ENCODE measurements around the gene ITGA11. TPM values are rescaled to one million over a fixed set of nuclear protein-coding genes. Genes with fewer than 3 reads are reported as not detected.

Gene ITGA11
- total and polyA plus RNA-seq, 4 experiments from 2014 or later = not detected

DNA sequence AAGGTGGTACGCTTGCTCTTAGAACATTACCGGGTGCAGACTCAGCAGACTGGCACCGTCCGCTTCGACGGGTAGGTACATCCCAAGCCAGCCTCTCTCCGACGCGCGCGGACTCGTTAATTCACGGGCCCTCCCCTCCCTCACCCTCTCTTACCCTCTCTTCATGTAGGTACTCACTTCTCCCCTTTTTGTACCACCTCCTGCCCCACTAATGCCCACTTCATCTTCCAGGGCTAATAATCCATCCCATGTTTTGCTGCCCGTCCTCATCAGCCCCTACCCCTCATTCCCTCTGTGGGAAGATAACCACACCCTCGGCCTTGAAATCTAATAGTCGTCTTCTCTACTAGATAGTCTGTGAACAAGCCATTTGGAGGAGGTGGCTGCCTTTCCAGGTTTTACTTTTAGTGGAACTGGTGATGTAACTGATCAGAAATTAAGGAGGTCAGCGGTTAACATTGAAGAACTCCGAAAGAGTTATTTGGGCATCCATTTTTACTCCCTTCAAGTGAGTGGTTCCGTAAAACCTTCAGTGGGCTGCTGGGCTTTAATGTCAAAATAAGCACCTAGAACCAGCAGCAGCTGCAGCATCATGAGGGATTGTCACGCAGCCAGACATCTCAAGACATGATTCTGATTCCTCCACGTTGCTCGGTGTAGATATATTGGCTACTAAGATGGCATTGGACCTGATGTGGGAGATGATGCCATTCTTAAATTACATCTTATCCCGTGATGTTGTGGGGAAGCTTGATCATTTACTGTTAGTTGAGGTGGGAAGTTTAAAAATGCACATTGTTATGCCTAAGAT, 153.2 kb downstream of the ITGA11 start:
- POLR2A ChIA-PET (ENCODE audit: partially characterized antibody) = interaction anchor here (1.2 to 3.7 kb wide), 12 partner anchors 9 to 540 kb away, joined by 3 to 60 read pairs (median 12); partner anchors contain the start of gene CLN6

DNA sequence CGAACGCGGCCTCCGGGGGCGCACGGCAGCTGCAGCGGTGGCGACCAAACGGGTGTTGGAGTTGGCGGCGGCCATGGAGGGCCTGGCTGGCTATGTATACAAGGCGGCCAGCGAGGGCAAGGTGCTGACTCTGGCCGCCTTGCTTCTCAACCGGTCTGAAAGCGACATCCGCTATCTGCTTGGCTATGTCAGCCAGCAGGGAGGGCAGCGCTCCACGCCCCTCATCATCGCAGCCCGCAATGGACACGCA, 153.7 kb downstream of the ITGA11 start:
- intact Hi-C loops (cut with micrococcal nuclease) = loop anchor here (5.0 kb wide), 2 partner anchors 736 to 1134 kb away; partner anchors contain the start of genes KIF23 and MAP2K5
- no peak for DNase-seq
- H3K27ac Mint-ChIP-seq = peak overlapping the region; percentile 91 to 98 (median 96)

More for the DNA sequence above, 153.2 kb downstream of the ITGA11 start:
- peak overlapping the region; percentile 90 for H3K27ac ChIP-seq (ENCODE audit: low read depth, low read length)
- H3K27me3 ChIP-seq (ENCODE audit: insufficient read depth, low read length) = no peaks in the 10 kb centered on the region
- no peaks in the 10 kb centered on the region for H3K36me3 ChIP-seq (ENCODE audit: insufficient read depth, low read length)
- intact Hi-C loops (cut with micrococcal nuclease) = loop anchor here (5.0 kb wide), 2 partner anchors 736 to 1134 kb away; partner anchors contain the start of genes KIF23 and MAP2K5
- Mint-ChIP-seq H3K4me3 (peak overlapping the region; percentile 89 to 99 (median 96)), H3K36me3 (peaks cover 7 to 26% of the 10 kb centered on the region in 2 donors), H3K27ac (peak overlapping the region; percentile 91 to 98 (median 96)), H3K27me3 (no peaks in the 10 kb centered on the region), H3K9me3 (no peaks in the 10 kb centered on the region), H3K4me1 (peaks cover 42 to 60% (median 48%) of the 10 kb centered on the region in 4 donors)
- CTCF ChIA-PET (ENCODE audit: partially characterized antibody) = interaction anchor here (1.3 to 3.0 kb wide), 3 partner anchors 13 to 28 kb away, joined by 4 to 19 read pairs (median 13); no protein-coding TSS in a partner anchor
- peak overlapping the region; percentile 59 to 87 for H3K4me3 ChIP-seq (ENCODE audit: low read length in 2 of 2)
- H3K4me1 ChIP-seq (ENCODE audit: insufficient read depth, low read length) = peaks cover 60% of the 10 kb centered on the region
- H3K9me3 ChIP-seq (ENCODE audit: control insufficient read depth in 1 of 2, low read length in 2 of 2) = no peaks in the 10 kb centered on the region
- DNase-seq = peak in 2 of 5 donors; percentile 4 to 56

DNA sequence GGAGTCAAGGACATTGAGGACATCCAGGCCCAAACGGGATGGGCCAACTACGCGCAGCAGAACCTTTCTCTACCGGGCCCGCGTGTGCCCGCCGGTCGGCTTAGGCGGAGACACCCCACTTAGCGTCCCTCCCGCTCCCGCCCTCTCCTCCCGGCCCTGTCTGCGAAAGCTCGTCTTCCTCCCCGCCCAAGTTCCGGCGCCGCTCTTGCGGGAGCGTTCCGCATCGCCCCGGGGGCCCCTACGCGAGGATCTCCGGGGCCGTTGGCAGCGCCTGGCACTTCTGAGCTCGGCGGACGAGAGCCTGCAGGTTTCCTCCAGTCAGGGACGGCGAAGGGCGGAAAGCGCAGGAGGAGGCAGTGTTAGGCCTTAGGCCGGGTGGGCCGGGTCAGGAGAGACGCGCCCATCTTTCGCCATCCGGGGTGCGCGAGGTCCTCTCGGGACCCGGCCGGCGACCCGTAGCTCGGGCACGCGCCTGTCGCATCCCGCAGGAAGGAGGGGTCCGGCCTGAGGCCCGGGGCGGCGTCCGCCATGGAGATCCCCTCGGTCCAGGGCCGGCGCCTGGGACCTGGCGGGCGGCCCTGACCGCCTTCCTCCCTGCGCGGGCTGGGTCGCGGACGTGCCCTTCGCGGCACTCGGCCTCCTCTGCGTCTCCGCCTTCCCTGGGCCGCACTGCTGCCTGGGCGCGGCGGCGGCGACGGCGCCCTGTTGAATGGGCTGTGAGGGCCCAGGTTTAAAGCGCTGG, 154.2 kb downstream of the ITGA11 start, which contains the start of gene FEM1B:
Gene FEM1B, plus strand, starts transcription at position 143 of the 742 bp plus-strand sequence. CDS start 673 bp downstream, outside the sequence.
- Mint-ChIP-seq H3K27ac (peak within 1 kb of the TSS; percentile 96 to 98 (median 98)), H3K9me3 (no peaks in the 10 kb centered on the region), H3K4me1 (peaks cover 41 to 60% (median 48%) of the 10 kb centered on the region in 4 donors), H3K36me3 (peaks cover 7 to 26% of the 10 kb centered on the region in 2 donors), H3K27me3 (no peaks in the 10 kb centered on the region), H3K4me3 (peak within 1 kb of the TSS; percentile 94 to 99 (median 96))
- CTCF ChIA-PET (ENCODE audit: partially characterized antibody) = interaction anchor here (1.2 to 2.5 kb wide), 6 partner anchors 14 to 49 kb away, joined by 3 to 13 read pairs (median 9); partner anchors contain the start of gene CLN6
- H3K4me1 ChIP-seq (ENCODE audit: insufficient read depth, low read length) = peaks cover 53% of the 10 kb centered on the region
- H3K9me3 ChIP-seq (ENCODE audit: control insufficient read depth in 1 of 2, low read length in 2 of 2) = no peaks in the 10 kb centered on the region
- H3K36me3 ChIP-seq (ENCODE audit: insufficient read depth, low read length) = no peaks in the 10 kb centered on the region
- POLR2A ChIA-PET (ENCODE audit: partially characterized antibody) = interaction anchor here (0.7 to 3.7 kb wide), 18 partner anchors 10 to 736 kb away, joined by 3 to 60 read pairs (median 10); partner anchors contain the start of genes CLN6, MAP2K5 and PIAS1
- peak within 1 kb of the TSS; percentile 79 to 87 for H3K4me3 ChIP-seq (ENCODE audit: low read length in 2 of 2)
- peak; percentile 90 to 94 (median 91) for DNase-seq
- H3K27ac ChIP-seq (ENCODE audit: low read depth, low read length) = peak within 1 kb of the TSS; percentile 90
- intact Hi-C loops (cut with micrococcal nuclease) = loop anchor here (1.0 to 5.0 kb wide), 7 partner anchors 20 to 1135 kb away; partner anchors contain the start of genes CLN6, KIF23, MAP2K5 and PIAS1
- no peaks in the 10 kb centered on the region for H3K27me3 ChIP-seq (ENCODE audit: insufficient read depth, low read length)

More for the DNA sequence above, 153.7 kb downstream of the ITGA11 start:
- no peaks in the 10 kb centered on the region for H3K27me3 Mint-ChIP-seq
- Histone ChIP-seq H3K9me3 (ENCODE audit: control insufficient read depth in 1 of 2, low read length in 2 of 2) (no peaks in the 10 kb centered on the region), H3K4me3 (ENCODE audit: low read length in 2 of 2) (peak overlapping the region; percentile 59 to 87), H3K27ac (ENCODE audit: low read depth, low read length) (peak overlapping the region; percentile 90), H3K4me1 (ENCODE audit: insufficient read depth, low read length) (peaks cover 58% of the 10 kb centered on the region), H3K36me3 (ENCODE audit: insufficient read depth, low read length) (no peaks in the 10 kb centered on the region), H3K27me3 (ENCODE audit: insufficient read depth, low read length) (no peaks in the 10 kb centered on the region)
- peaks cover 41 to 60% (median 48%) of the 10 kb centered on the region in 4 donors for H3K4me1 Mint-ChIP-seq
- ChIA-PET POLR2A (ENCODE audit: partially characterized antibody) (interaction anchor here (1.2 to 3.7 kb wide), 15 partner anchors 10 to 736 kb away, joined by 3 to 60 read pairs (median 12); partner anchors contain the start of genes CLN6, MAP2K5 and PIAS1), CTCF (ENCODE audit: partially characterized antibody) (interaction anchor here (1.3 to 2.5 kb wide), 5 partner anchors 14 to 49 kb away, joined by 4 to 13 read pairs (median 9); partner anchors contain the start of gene CLN6)
- peaks cover 7 to 26% of the 10 kb centered on the region in 2 donors for H3K36me3 Mint-ChIP-seq
- H3K4me3 Mint-ChIP-seq = peak overlapping the region; percentile 89 to 99 (median 96)
- no peaks in the 10 kb centered on the region for H3K9me3 Mint-ChIP-seq

DNA sequence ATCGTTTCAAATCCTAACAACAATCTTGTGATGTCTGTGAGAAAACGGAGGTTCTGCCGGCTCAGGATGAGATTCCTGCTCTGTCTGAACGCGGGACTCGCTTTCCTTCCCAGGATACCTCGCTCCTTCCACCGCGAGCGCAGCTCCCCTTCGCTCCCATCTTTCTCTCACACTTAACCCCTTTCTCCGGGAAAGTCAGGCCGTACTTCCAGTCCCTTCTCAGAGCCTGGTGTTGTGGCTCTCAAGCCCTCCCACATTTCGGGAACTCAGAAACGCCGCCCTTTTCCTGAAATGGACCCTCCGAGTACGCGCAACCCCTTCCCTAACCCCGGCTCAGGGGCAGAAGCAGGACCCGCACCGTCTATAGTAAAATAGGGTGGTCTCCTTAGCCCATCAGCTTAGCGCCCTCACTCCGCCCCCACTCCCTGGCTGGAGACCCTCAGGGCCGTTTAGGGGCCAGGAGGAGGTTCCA, 154.8 kb downstream of the ITGA11 start:
- peaks cover 47% of the 10 kb centered on the region for H3K4me1 ChIP-seq (ENCODE audit: insufficient read depth, low read length)
- H3K36me3 Mint-ChIP-seq = peaks cover 7 to 26% of the 10 kb centered on the region in 2 donors
- DNase-seq = no peak
- CTCF ChIA-PET (ENCODE audit: partially characterized antibody) = interaction anchor here (1.2 to 2.5 kb wide), 5 partner anchors 18 to 48 kb away, joined by 3 to 13 read pairs (median 9); partner anchors contain the start of gene CLN6
- intact Hi-C loops (cut with micrococcal nuclease) = loop anchor here (1.0 to 5.0 kb wide), 7 partner anchors 20 to 1135 kb away; partner anchors contain the start of genes CLN6, KIF23, MAP2K5 and PIAS1
- H3K27ac ChIP-seq (ENCODE audit: low read depth, low read length) = peak overlapping the region; percentile 90
- peaks cover 37 to 55% (median 44%) of the 10 kb centered on the region in 4 donors for H3K4me1 Mint-ChIP-seq
- no peaks in the 10 kb centered on the region for H3K27me3 Mint-ChIP-seq
- no peaks in the 10 kb centered on the region for H3K9me3 Mint-ChIP-seq
- H3K9me3 ChIP-seq (ENCODE audit: control insufficient read depth in 1 of 2, low read length in 2 of 2) = no peaks in the 10 kb centered on the region
- H3K4me3 ChIP-seq (ENCODE audit: low read length in 2 of 2) = peak overlapping the region; percentile 79 to 87
- H3K27ac Mint-ChIP-seq = peak overlapping the region; percentile 96 to 98 (median 98)
- H3K36me3 ChIP-seq (ENCODE audit: insufficient read depth, low read length) = no peaks in the 10 kb centered on the region
- H3K27me3 ChIP-seq (ENCODE audit: insufficient read depth, low read length) = no peaks in the 10 kb centered on the region
- peak overlapping the region; percentile 94 to 97 (median 96) for H3K4me3 Mint-ChIP-seq
- POLR2A ChIA-PET (ENCODE audit: partially characterized antibody) = interaction anchor here (0.7 to 3.7 kb wide), 17 partner anchors 11 to 735 kb away, joined by 4 to 60 read pairs (median 11); partner anchors contain the start of genes CLN6, MAP2K5 and PIAS1

DNA sequence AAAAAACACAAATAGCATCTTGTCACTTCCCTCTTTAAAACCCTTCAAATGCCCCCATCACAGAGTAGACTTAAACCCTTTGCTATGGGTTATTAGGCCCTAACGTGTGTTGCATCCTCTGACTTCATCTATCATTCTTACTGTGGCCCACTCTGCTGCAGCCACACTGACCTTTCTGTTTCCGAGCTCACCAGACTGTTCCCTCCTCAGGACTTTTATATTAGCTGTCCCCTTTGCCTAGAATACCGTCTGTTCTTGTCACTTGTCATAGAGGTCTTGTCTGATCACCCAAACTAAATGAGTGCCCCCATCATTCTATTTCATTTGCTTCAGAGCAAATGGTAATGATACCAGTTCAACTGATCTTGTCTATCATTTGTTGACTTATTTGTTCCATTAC, 155.3 kb downstream of the ITGA11 start:
- peak overlapping the region; percentile 90 for H3K27ac ChIP-seq (ENCODE audit: low read depth, low read length)
- H3K4me3 Mint-ChIP-seq = peak overlapping the region; percentile 94 to 97 (median 96)
- H3K36me3 ChIP-seq (ENCODE audit: insufficient read depth, low read length) = no peaks in the 10 kb centered on the region
- intact Hi-C loops (cut with micrococcal nuclease) = loop anchor here (1.0 to 5.0 kb wide), 7 partner anchors 19 to 1136 kb away; partner anchors contain the start of genes CLN6, KIF23, MAP2K5 and PIAS1
- ChIA-PET CTCF (ENCODE audit: partially characterized antibody) (interaction anchor here (1.2 to 2.5 kb wide), 5 partner anchors 17 to 47 kb away, joined by 3 to 13 read pairs (median 9); partner anchors contain the start of gene CLN6), POLR2A (ENCODE audit: partially characterized antibody) (interaction anchor here (0.9 to 3.7 kb wide), 11 partner anchors 12 to 222 kb away, joined by 5 to 60 read pairs (median 12); partner anchors contain the start of genes CLN6 and PIAS1)
- peaks cover 42% of the 10 kb centered on the region for H3K4me1 ChIP-seq (ENCODE audit: insufficient read depth, low read length)
- H3K9me3 Mint-ChIP-seq = no peaks in the 10 kb centered on the region
- peak overlapping the region; percentile 79 to 87 for H3K4me3 ChIP-seq (ENCODE audit: low read length in 2 of 2)
- no peak for DNase-seq
- H3K4me1 Mint-ChIP-seq = peaks cover 32 to 50% (median 39%) of the 10 kb centered on the region in 4 donors
- peaks cover 7 to 22% of the 10 kb centered on the region in 2 donors for H3K36me3 Mint-ChIP-seq
- H3K27ac Mint-ChIP-seq = peak overlapping the region; percentile 96 to 98 (median 98)
- H3K9me3 ChIP-seq (ENCODE audit: control insufficient read depth in 1 of 2, low read length in 2 of 2) = no peaks in the 10 kb centered on the region
- no peaks in the 10 kb centered on the region for H3K27me3 Mint-ChIP-seq
- no peaks in the 10 kb centered on the region for H3K27me3 ChIP-seq (ENCODE audit: insufficient read depth, low read length)

DNA sequence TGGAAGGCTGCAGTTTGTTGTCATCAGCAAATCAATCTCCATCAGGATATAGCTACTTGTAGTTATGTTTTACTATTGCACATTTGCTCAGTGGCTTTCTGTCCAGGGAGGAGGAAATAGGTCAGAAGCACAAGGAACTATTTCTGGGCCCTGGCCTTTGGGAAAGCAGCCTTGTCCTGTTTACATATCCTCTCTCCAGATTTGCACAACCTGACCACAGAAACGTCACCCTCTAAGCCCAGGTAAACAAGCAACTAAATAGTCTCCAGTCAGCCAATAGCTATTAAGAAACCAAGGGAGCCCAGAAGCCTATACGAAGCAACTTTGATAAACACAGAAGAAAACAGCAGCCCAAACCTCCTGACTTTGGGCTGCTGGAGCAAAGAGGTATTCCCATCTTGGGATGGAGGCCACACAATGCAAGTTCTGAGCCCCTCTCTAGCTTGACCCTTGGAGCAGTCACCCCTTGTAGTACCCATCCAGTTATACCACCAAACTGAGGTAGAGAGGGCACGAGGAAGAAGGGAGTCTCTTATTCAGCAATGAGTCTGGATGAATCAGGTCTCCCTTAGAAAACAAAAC, 156.7 kb downstream of the ITGA11 start:
- ChIA-PET POLR2A (ENCODE audit: partially characterized antibody) (interaction anchor here (1.2 kb wide), 1 partner anchor 18 kb away, joined by 3 read pairs; no protein-coding TSS in a partner anchor), CTCF (ENCODE audit: partially characterized antibody) (interaction anchor here (1.3 kb wide), 1 partner anchor 22 kb away, joined by 6 read pairs; no protein-coding TSS in a partner anchor)
- Histone ChIP-seq H3K9me3 (ENCODE audit: control insufficient read depth in 1 of 2, low read length in 2 of 2) (no peaks in the 10 kb centered on the region), H3K4me1 (ENCODE audit: insufficient read depth, low read length) (peaks cover 28% of the 10 kb centered on the region), H3K27me3 (ENCODE audit: insufficient read depth, low read length) (no peaks in the 10 kb centered on the region), H3K36me3 (ENCODE audit: insufficient read depth, low read length) (no peaks in the 10 kb centered on the region), H3K27ac (ENCODE audit: low read depth, low read length) (no peak overlapping the region), H3K4me3 (ENCODE audit: low read length in 2 of 2) (no peak overlapping the region)
- no peaks in the 10 kb centered on the region for H3K9me3 Mint-ChIP-seq
- DNase-seq = no peak
- H3K4me3 Mint-ChIP-seq = peak overlapping the region in 4 of 8 donors; percentile 41 to 96 (median 50)
- H3K27ac Mint-ChIP-seq = peak overlapping the region in 1 of 7 donors; percentile 98
- intact Hi-C loops (cut with micrococcal nuclease) = loop anchor here (5.0 kb wide), 2 partner anchors 733 to 1137 kb away; partner anchors contain the start of genes KIF23 and MAP2K5
- H3K4me1 Mint-ChIP-seq = peaks cover 24 to 36% (median 26%) of the 10 kb centered on the region in 4 donors
- peaks cover 6 to 20% of the 10 kb centered on the region in 2 donors for H3K36me3 Mint-ChIP-seq
- H3K27me3 Mint-ChIP-seq = no peaks in the 10 kb centered on the region
